B cell (primary cell): ENCODE data around the gene OXGR1. TPM values are rescaled to one million over a fixed set of nuclear protein-coding genes. Genes with fewer than 3 reads are reported as not detected.

Source experiments
- ATAC-seq: fragments of 200-7000 bp; cut with Tn5 transposase; one replicate; pipeline ENCODE4 v1.10.0; 2021; ENCODE audit warnings: low read depth, mild to moderate bottlenecking, moderate number of reproducible peaks, moderate library complexity
- CTCF ChIA-PET: fragments of 350-600 bp; sonication (Branson Sonifier 250); formaldehyde crosslinking; loops from one replicate; lab custom pipeline; 2021; ENCODE audit warnings: antibody characterized with exemption, inconsistent platforms; lab: Charles Lee
- POLR2A ChIA-PET: fragments of 350-600 bp; sonication (Branson Sonifier 250); formaldehyde crosslinking; loops from one replicate; lab custom pipeline; 2021; ENCODE audit warnings: antibody characterized with exemption; lab: Charles Lee
- DNase-seq: peaks from one replicate; pipeline ENCODE4 v3.0.0; 2013
- H2AFZ ChIP-seq: 2 replicates; pipeline ENCODE4 v1.6.1; 2012; ENCODE audit warnings: mild to moderate bottlenecking, low read depth, low read length; ENCODE audit not compliant: insufficient read depth, poor library complexity, severe bottlenecking
- H3K27ac ChIP-seq, 2 donors: 1 replicate in 1 of 2; 2 replicates in 1 of 2; pipeline ENCODE4 v1.5.1; 2012 to 2013; ENCODE audit warnings: low read length in 2 of 2, mild to moderate bottlenecking in 2 of 2, moderate library complexity in 1 of 2
- H3K27me3 ChIP-seq, 4 experiments: fragments of 200-600 bp in 1 of 4; sonication (generic) in 1 of 4; replicated peaks in 1 of 4; 1 replicate in 2 of 4; 2 replicates in 2 of 4; pipeline versions ENCODE4 v1.6.1 to v1.7.0; 2013 to 2016; ENCODE audit warnings: low read length in 3 of 4, mild to moderate bottlenecking in 2 of 4, mixed read lengths in 1 of 4, moderate library complexity in 1 of 4; ENCODE audit not compliant: insufficient read depth in 4 of 4, control insufficient read depth in 3 of 4; ENCODE audit errors: control extremely low read depth in 1 of 4
- H3K36me3 ChIP-seq, 2 experiments: replicated peaks in 1 of 2; 1 replicate in 1 of 2; 2 replicates in 1 of 2; pipeline versions ENCODE4 v1.6.1 to v1.7.1; 2013; ENCODE audit warnings: low read length in 1 of 2; ENCODE audit not compliant: insufficient read depth in 2 of 2, control insufficient read depth in 1 of 2; ENCODE audit errors: control extremely low read depth in 1 of 2, extremely low read depth in 1 of 2
- H3K4me1 ChIP-seq, 2 donors: fragments of 200-600 bp in 1 of 2; sonication (generic) in 1 of 2; 1 replicate in 1 of 2; 2 replicates in 1 of 2; pipeline versions ENCODE4 v1.5.1 to v1.6.1; 2013 to 2017; ENCODE audit warnings: low read length in 2 of 2; ENCODE audit not compliant: control insufficient read depth in 2 of 2, insufficient read depth in 2 of 2
- H3K4me2 ChIP-seq: replicated peaks from 2 replicates; pipeline ENCODE3; 2012; ENCODE audit warnings: mild to moderate bottlenecking, low read depth, low read length; ENCODE audit not compliant: poor library complexity, severe bottlenecking
- H3K4me3 ChIP-seq, 5 experiments: fragments of 200-600 bp in 1 of 5; sonication (generic) in 1 of 5; 1 replicate in 3 of 5; 2 replicates in 2 of 5; pipeline versions ENCODE4 v1.5.1 to v1.7.0; 2011 to 2016; ENCODE audit warnings: low read length in 4 of 5, mild to moderate bottlenecking in 4 of 5, low read depth in 2 of 5, control low read depth in 1 of 5, moderate library complexity in 1 of 5; ENCODE audit not compliant: insufficient read depth in 1 of 5; ENCODE audit errors: control extremely low read depth in 1 of 5, extremely low read depth in 1 of 5
- H3K79me2 ChIP-seq: fragments of 200-600 bp; sonication (generic); one replicate; pipeline ENCODE4 v1.6.0; 2016; ENCODE audit warnings: low read length; ENCODE audit not compliant: control insufficient read depth, insufficient read depth
- H3K9ac ChIP-seq: fragments of 200-600 bp; sonication (generic); 2 replicates; pipeline ENCODE4 v1.6.1; 2017; ENCODE audit warnings: mild to moderate bottlenecking, low read length, moderate library complexity
- H3K9me3 ChIP-seq, 3 donors: one replicate each; pipeline versions ENCODE4 v1.6.1 to v1.7.1; 2013; ENCODE audit warnings: low read length in 2 of 3; ENCODE audit not compliant: control insufficient read depth in 2 of 3, insufficient read depth in 1 of 3; ENCODE audit errors: control extremely low read depth in 1 of 3
- H4K20me1 ChIP-seq: 2 replicates; pipeline ENCODE4 v1.6.0; 2012; ENCODE audit warnings: mild to moderate bottlenecking, low read length; ENCODE audit not compliant: insufficient read depth, control insufficient read depth, poor library complexity, severe bottlenecking
- H3K27ac Mint-ChIP-seq: one replicate; pipeline ENCODE4 v1.8.0; 2021; ENCODE audit warnings: mixed read lengths
- H3K27me3 Mint-ChIP-seq: one replicate; pipeline ENCODE4 v1.8.0; 2021; ENCODE audit warnings: mixed read lengths
- H3K4me1 Mint-ChIP-seq: one replicate; pipeline ENCODE4 v1.8.0; 2021; ENCODE audit warnings: mixed read lengths
- H3K4me3 Mint-ChIP-seq: one replicate; pipeline ENCODE4 v1.8.0; 2021; ENCODE audit warnings: mixed read lengths
- H3K9me3 Mint-ChIP-seq: one replicate; pipeline ENCODE4 v1.8.0; 2022; ENCODE audit warnings: mixed read lengths; ENCODE audit not compliant: insufficient read depth
- CTCF ChIP-seq: fragments of 200-600 bp; IDR thresholded peaks from one replicate; pipeline ENCODE4 v1.8.0; 2022; ENCODE audit warnings: antibody characterized with exemption, mild to moderate bottlenecking
- EZH2 ChIP-seq: IDR thresholded peaks from 2 replicates; pipeline ENCODE4 v1.6.1; 2012; ENCODE audit warnings: borderline replicate concordance, low read depth, mild to moderate bottlenecking, moderate library complexity, low read length; ENCODE audit not compliant: insufficient read depth, poor library complexity, severe bottlenecking
- WGBS: methylation state at CpG from one replicate; pipeline ENCODE4 v1.1.5; 2013; ENCODE audit warnings: missing lambda C conversion rate; ENCODE audit not compliant: insufficient coverage; 5-methylcytosine and 5-hydroxymethylcytosine counted together
- intact Hi-C: fragments of 100-400 bp; cut with micrococcal nuclease; formaldehyde crosslinking; loops from one replicate; pipeline ENCODE4 v1.10.0; 2022
- polyA plus RNA-seq: library from polyadenylated mRNA; depleted of rRNA; stranded (reverse); fragments of >200 nt; gene quantifications from 2 replicates; pipeline ENCODE4 v1.2.3, GENCODE V29; 2012
- total RNA-seq, 2 donors: library from RNA; stranded (reverse); fragments of 120-200 nt in 1 of 2; gene quantifications; 1 replicate in 1 of 2; 2 replicates in 1 of 2; pipeline versions ENCODE4 v1.2.3 to v1.2.4, GENCODE V29; 2013 to 2022

OXGR1 gene
- total and polyA plus RNA-seq, 2 donors (not counting 1 experiment from before 2014, with no cell fraction given): not detected

GRCh38 chr13:97005625-97006262 lies 11.5 kb upstream of the OXGR1 start:
- Histone ChIP-seq H3K9me3 (no peaks in the 10 kb centered on the region), H3K79me2 (no peaks in the 10 kb centered on the region), H3K27me3 (no peaks in the 10 kb centered on the region), H3K9ac (no peak overlapping the region), H3K4me1 (peaks cover 4 to 5% of the 10 kb centered on the region in 2 donors), H3K4me2 (no peak overlapping the region), H3K4me3 (no peak overlapping the region), H3K36me3 (no peaks in the 10 kb centered on the region), H3K27ac (no peak overlapping the region), H4K20me1 (no peaks in the 10 kb centered on the region), H2AFZ (no peak overlapping the region)
- Mint-ChIP-seq H3K4me3 (no peak overlapping the region), H3K27ac (no peak overlapping the region), H3K9me3 (no peaks in the 10 kb centered on the region), H3K27me3 (peaks cover 15% of the 10 kb centered on the region), H3K4me1 (peaks cover 5% of the 10 kb centered on the region)
- intact Hi-C loops: no loop called here
- DNase-seq (no peak), ATAC-seq (no peak)
- 70% methylated on average over 1 of the region's 1 CpG for WGBS
- ChIA-PET POLR2A (no interaction called here), CTCF (interaction anchor here (2.6 kb wide), 1 partner anchor 9 kb away, joined by 9 read pairs; no protein-coding TSS in a partner anchor)
- TF ChIP-seq CTCF (no peak), EZH2 (no peak)

- H3K27me3 Mint-ChIP-seq: peaks cover 9% of the 10 kb centered on the region
- no peaks in the 10 kb centered on the region for H3K9me3 Mint-ChIP-seq
- no peak overlapping the region for H3K27ac Mint-ChIP-seq
- H3K9ac ChIP-seq: no peak overlapping the region
- H2AFZ ChIP-seq: no peak overlapping the region
- H3K4me1 Mint-ChIP-seq: peaks cover 5% of the 10 kb centered on the region
- no peaks in the 10 kb centered on the region for H3K79me2 ChIP-seq
- TF ChIP-seq CTCF (no peak), EZH2 (no peak)
- WGBS: no CpG with 5 or more reads among the region's 2 CpGs
- H3K9me3 ChIP-seq: no peaks in the 10 kb centered on the region
- intact Hi-C loops: no loop called here
- no peak for ATAC-seq
- no peaks in the 10 kb centered on the region for H4K20me1 ChIP-seq
- H3K4me3 Mint-ChIP-seq: no peak overlapping the region
- ChIA-PET CTCF (interaction anchor here (2.6 kb wide), 1 partner anchor 10 kb away, joined by 9 read pairs; no protein-coding TSS in a partner anchor), POLR2A (no interaction called here)
- no peak for DNase-seq
- no peaks in the 10 kb centered on the region for H3K27me3 ChIP-seq
- no peaks in the 10 kb centered on the region for H3K36me3 ChIP-seq
- H3K27ac ChIP-seq: no peak overlapping the region
- no peak overlapping the region for H3K4me3 ChIP-seq
- H3K4me2 ChIP-seq: no peak overlapping the region
- peaks cover 4 to 5% of the 10 kb centered on the region in 2 donors for H3K4me1 ChIP-seq
These were observed 10.6 kb upstream of the OXGR1 start for GRCh38 chr13:97004886-97005285.
